Measurements from ENCODE around the gene CDS1.

DNA sequence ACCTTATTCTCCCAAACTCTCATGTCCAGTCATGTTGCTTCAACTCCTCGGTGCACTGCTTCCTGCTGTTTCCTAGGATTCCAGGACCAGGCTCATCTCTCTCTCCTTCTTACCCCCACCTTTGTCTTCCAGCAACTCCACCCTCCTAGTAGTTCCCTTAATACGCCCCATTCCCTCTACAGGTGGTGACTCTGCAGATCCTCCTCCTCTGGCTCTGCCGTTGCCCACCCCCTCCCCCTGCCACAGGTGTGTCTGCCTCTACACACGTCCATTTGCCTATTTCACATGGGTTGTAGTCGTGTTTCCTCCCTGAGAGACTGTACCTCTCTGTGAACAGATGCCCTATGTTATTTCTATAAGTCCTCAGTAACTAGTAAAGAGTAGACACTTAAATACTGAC lies 32.4 kb downstream of the CDS1 start:
- TF ChIP-seq, protein P1, sequence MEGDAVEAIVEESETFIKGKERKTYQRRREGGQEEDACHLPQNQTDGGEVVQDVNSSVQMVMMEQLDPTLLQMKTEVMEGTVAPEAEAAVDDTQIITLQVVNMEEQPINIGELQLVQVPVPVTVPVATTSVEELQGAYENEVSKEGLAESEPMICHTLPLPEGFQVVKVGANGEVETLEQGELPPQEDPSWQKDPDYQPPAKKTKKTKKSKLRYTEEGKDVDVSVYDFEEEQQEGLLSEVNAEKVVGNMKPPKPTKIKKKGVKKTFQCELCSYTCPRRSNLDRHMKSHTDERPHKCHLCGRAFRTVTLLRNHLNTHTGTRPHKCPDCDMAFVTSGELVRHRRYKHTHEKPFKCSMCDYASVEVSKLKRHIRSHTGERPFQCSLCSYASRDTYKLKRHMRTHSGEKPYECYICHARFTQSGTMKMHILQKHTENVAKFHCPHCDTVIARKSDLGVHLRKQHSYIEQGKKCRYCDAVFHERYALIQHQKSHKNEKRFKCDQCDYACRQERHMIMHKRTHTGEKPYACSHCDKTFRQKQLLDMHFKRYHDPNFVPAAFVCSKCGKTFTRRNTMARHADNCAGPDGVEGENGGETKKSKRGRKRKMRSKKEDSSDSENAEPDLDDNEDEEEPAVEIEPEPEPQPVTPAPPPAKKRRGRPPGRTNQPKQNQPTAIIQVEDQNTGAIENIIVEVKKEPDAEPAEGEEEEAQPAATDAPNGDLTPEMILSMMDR (conservative IDR thresholded peaks at IDR 0.05; ENCODE audit: low read depth, low read length), result no peak
- no peak for TF ChIP-seq EZH2 (IDR thresholded peaks at IDR 0.05; ENCODE audit: borderline replicate concordance, low read depth, low read length, poor library complexity, severe bottlenecking)
